Lower lobe of right lung (tissue), 2 donors: ENCODE measurements around the gene FGD6. TPM values are rescaled to one million over a fixed set of nuclear protein-coding genes. Genes with fewer than 3 reads are reported as not detected.

Experiments
- ATAC-seq, 2 donors: fragments of 200-7000 bp; cut with Tn5 transposase; one replicate each; pipeline ENCODE4 v1.9.1; 2020 to 2022; ENCODE audit warnings: mild to moderate bottlenecking in 2 of 2, moderate library complexity in 2 of 2
- DNase-seq: peaks from one replicate; pipeline ENCODE4 v3.0.0-alpha.2; 2020
- H3K27ac ChIP-seq: fragments of 200-600 bp; one replicate; pipeline ENCODE4 v1.8.0; 2022
- H3K27me3 ChIP-seq: fragments of 200-600 bp; one replicate; pipeline ENCODE4 v1.8.0; 2022; ENCODE audit warnings: low read depth
- H3K36me3 ChIP-seq: fragments of 200-600 bp; one replicate; pipeline ENCODE4 v1.8.0; 2022; ENCODE audit warnings: mild to moderate bottlenecking
- H3K4me1 ChIP-seq: fragments of 200-600 bp; one replicate; pipeline ENCODE4 v1.8.0; 2022
- H3K4me3 ChIP-seq: fragments of 200-600 bp; one replicate; pipeline ENCODE4 v1.8.0; 2022; ENCODE audit warnings: mild to moderate bottlenecking
- H3K9me3 ChIP-seq: fragments of 200-600 bp; one replicate; pipeline ENCODE4 v1.8.0; 2022
- CTCF ChIP-seq: fragments of 200-600 bp; IDR thresholded peaks from one replicate; pipeline ENCODE4 v1.8.0; 2022; ENCODE audit warnings: antibody characterized with exemption, mild to moderate bottlenecking
- intact Hi-C: fragments of 100-400 bp; cut with DNase I; formaldehyde crosslinking; loops from one replicate; pipeline ENCODE4 v1.11.0; 2022
- total RNA-seq: library from RNA; stranded (reverse); fragmentation: NEBNext Ultra II Directional; extraction: Animal tissue kit (Norgen Biotek cat#: 25700); gene quantifications from one replicate; pipeline ENCODE4 v1.2.1, GENCODE V29; 2021
- donor health status: DM: no; HTN: yes; CAD: no; lungs with severe emphysema.

Gene FGD6
- total RNA-seq, 1 donor from 2014 or later, result 22.9 TPM

- H3K9me3 ChIP-seq, result no peaks in the 10 kb centered on the region
- H3K4me3 ChIP-seq, result no peak overlapping the region
- no peaks in the 10 kb centered on the region for H3K27me3 ChIP-seq
- peaks cover 11% of the 10 kb centered on the region for H3K36me3 ChIP-seq
- intact Hi-C loops, result no loop called here
- no peak for TF ChIP-seq CTCF
- peak overlapping the region; percentile 29 for H3K27ac ChIP-seq
- peaks cover 35% of the 10 kb centered on the region for H3K4me1 ChIP-seq
- no peak for DNase-seq
- ATAC-seq, result peak; percentile 45 to 64
Observed at GRCh38 chr12:95131589-95132340, 85.5 kb downstream of the FGD6 start.

GRCh38 chr12:95130096-95130495 is 87.2 kb downstream of the FGD6 start:
- DNase-seq, result no peak
- H3K4me1 ChIP-seq, result peaks cover 35% of the 10 kb centered on the region
- no peak overlapping the region for H3K27ac ChIP-seq
- no peak overlapping the region for H3K4me3 ChIP-seq
- H3K27me3 ChIP-seq, result no peaks in the 10 kb centered on the region
- H3K36me3 ChIP-seq, result peaks cover 16% of the 10 kb centered on the region
- H3K9me3 ChIP-seq, result no peaks in the 10 kb centered on the region
- no peak for TF ChIP-seq CTCF
- ATAC-seq, result no peak
- intact Hi-C loops, result no loop called here

- Histone ChIP-seq H3K4me3 (no peak overlapping the region), H3K27ac (no peak overlapping the region), H3K27me3 (no peaks in the 10 kb centered on the region), H3K36me3 (peaks cover 10% of the 10 kb centered on the region), H3K4me1 (peaks cover 42% of the 10 kb centered on the region), H3K9me3 (no peaks in the 10 kb centered on the region)
- DNase-seq (no peak), ATAC-seq (no peak)
- no peak for TF ChIP-seq CTCF
- intact Hi-C loops, result loop anchor here (10.0 kb wide), 1 partner anchor 406 kb away; no protein-coding TSS in a partner anchor
Observed at GRCh38 chr12:95129115-95129514, 88.2 kb downstream of the FGD6 start.

GRCh38 chr12:95126736-95127135 is 90.5 kb downstream of the FGD6 start:
- no peaks in the 10 kb centered on the region for H3K9me3 ChIP-seq
- ATAC-seq (no peak), DNase-seq (no peak)
- peaks cover 24% of the 10 kb centered on the region for H3K4me1 ChIP-seq
- intact Hi-C loops, result loop anchor here (10.0 kb wide), 1 partner anchor 408 kb away; no protein-coding TSS in a partner anchor
- peaks cover 4% of the 10 kb centered on the region for H3K36me3 ChIP-seq
- no peak for TF ChIP-seq CTCF
- H3K4me3 ChIP-seq, result no peak overlapping the region
- no peaks in the 10 kb centered on the region for H3K27me3 ChIP-seq
- H3K27ac ChIP-seq, result no peak overlapping the region

- Histone ChIP-seq H3K9me3 (no peaks in the 10 kb centered on the region), H3K4me1 (peaks cover 18% of the 10 kb centered on the region), H3K4me3 (no peak overlapping the region), H3K36me3 (peaks cover 4% of the 10 kb centered on the region), H3K27me3 (no peaks in the 10 kb centered on the region), H3K27ac (no peak overlapping the region)
- intact Hi-C loops, result loop anchor here (10.0 kb wide), 1 partner anchor 409 kb away; no protein-coding TSS in a partner anchor
- no peak for ATAC-seq
- no peak for DNase-seq
- no peak for TF ChIP-seq CTCF
Observed at GRCh38 chr12:95126076-95126475, 91.2 kb downstream of the FGD6 start.
